GM18507 (cell line): ENCODE results near the gene LOXL1.
"Not testable (repeated sequence)": the region's sequence is repeated elsewhere in the genome, so short reads cannot be mapped to it uniquely, and the experiment has no call there.

Source experiments
- DNase-seq: peaks from one replicate; pipeline ENCODE4 v3.0.0; 2011; ENCODE audit warnings: low read depth; ENCODE audit not compliant: insufficient read length; ENCODE audit errors: extremely low spot score
- FAIRE-seq: peaks from 2 replicates; lab custom pipeline; 2011; peaks lifted over from hg19 to GRCh38; lab: Jason Lieb, UNC

Gene LOXL1

GRCh38 chr15:73950479-73950830 is 24.2 kb downstream of the LOXL1 start:
- no peak for FAIRE-seq
- DNase-seq = no peak

- DNase-seq (peak; percentile 54), FAIRE-seq (peak; percentile 67)
These were observed 24.7 kb downstream of the LOXL1 start for GRCh38 chr15:73950831-73951561.

DNA sequence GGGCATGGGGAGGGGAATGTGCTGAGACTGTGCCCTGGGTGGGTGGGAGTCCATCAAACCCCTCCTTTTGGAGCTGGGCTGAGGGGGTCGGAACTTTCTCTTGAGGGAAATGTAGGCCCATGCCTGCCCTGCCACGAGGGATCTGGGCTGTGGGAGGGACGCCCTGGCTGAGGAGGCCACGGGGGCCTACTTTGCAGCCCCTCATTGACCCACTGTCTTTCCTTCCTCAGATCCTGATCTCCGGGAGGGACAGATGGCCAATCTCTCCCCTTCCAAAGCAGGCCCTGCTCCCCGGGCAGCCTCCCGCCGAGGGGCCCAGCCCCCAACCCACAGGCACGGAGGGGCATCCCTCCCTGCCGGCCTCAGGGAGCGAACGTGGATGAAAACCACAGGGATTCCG is 25.3 kb downstream of the LOXL1 start:
- FAIRE-seq = no peak

DNA sequence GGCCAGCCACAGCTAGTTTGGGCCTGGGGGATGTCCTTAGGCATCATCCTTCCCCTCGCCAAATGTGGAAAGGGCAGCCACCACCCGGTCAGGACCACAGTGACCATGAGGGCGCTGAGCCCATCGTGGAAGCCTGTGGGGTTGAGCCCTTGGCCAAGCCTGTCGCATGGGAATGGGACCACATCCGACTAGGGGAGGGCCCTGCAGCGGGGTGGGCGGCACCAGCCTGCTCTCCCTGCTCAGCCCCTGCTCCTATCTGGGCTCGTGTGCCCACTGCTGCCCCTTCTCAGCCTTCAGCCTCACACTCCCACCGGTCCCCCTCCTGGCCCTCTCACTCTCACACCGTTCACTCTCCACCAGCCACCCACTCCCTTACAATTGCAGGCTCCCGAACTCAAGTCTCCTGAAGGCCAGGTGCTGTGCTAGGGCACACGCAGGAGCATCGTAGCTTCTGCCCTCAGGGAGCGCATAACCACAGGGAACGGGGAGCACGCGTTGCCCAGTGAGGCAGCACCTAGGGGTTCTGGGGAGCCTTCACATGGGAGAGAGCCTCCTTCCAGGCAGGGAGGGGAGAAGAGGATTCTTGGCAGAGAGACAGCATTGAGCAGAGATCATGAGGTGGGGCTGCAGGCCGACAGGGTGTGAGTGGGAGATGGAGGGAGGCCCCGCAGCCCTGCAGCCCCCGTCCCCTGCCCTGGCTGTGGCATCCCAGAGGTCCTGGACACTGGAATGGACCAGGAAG is 26.1 kb downstream of the LOXL1 start:
- FAIRE-seq = no peak
- DNase-seq = no peak

More for the DNA sequence above, 25.3 kb downstream of the LOXL1 start:
- DNase-seq = no peak

DNA sequence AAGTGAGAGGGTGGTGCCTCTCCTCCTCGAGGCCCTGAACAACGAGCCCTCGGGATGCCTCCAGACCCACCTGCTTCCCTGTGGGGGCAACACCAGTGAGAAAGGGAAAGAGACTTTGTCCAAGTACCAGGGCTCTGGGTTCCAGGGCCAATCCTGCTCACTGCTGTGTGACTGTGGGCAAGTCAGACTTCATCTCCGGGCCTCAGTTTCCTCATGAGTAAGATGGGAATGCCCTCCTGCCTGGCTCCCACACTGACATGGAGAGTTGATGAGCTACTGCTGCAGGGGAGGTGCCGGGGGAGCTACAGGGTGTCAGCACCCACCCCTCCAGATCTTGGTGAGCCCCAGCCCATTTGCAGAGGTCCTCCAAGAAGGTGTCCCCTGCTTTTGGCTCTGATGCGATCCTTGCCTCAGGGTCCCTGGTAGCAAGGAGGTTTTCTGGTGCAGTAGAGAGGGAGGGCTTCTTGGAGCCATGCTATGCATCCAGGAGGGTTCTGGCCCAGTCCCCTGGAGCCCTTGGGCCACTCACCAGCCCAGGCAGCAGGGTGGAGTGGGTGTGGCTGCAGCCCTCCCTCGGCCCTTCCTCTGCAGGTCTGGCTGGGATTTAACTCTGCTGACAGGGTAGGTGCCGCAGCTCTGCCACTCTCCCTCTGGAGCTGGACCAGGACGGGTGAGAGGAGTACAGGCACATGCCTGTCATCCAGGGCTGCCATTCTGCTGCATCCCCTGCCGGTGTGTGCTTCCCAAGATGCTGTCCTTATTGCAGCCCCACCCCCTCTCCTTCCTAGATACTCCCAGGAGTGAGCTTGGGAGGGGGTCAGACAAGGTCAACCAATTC is 26.9 kb downstream of the LOXL1 start:
- DNase-seq (no peak), FAIRE-seq (no peak)

DNA sequence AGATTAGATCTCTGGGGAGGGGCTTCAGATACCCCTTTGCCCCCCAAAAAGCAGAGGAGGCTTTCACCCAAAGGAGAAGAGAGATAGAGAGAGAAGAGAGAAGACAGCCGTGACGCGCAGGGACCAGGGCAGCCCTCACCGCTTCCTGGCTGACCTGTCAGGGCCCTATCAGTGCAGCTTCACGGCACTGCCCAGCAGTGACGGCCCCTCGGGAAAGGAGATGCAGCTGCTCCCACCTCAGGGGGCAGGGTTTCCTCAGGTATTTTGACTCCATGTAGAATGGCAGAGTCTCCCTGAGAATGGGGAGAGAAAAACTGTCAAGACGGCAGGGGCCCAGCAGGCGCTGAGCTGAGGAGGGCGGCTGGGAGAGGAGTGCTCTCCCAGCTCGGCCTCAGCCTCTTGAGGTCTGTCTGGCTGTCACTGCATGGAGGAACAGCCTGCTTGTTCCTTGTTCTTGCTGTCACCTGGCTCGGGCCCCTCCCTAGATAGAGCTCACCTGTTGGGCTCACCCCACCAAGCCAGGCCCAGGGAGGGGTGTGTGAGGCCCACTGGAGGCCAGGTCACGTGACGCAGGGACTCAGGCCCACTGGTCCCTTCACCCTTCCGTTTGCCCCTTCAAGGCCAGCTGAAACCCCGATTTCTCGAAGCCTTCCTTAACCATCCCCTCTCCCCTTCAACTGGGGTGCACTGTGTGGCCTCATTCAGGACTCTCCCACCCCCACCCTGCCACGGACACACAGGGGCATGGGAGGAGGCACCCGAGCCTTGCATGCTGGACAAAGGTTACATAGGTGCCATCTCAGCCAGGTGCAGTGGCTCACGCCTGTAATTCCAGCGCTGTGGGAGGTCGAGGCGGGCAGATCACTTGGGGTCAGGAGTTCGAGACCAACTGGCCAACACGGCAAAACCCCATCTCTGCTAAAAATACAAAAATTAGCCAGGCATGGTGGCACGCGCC is 28.2 kb downstream of the LOXL1 start:
- DNase-seq (no peak), FAIRE-seq (no peak)

DNA sequence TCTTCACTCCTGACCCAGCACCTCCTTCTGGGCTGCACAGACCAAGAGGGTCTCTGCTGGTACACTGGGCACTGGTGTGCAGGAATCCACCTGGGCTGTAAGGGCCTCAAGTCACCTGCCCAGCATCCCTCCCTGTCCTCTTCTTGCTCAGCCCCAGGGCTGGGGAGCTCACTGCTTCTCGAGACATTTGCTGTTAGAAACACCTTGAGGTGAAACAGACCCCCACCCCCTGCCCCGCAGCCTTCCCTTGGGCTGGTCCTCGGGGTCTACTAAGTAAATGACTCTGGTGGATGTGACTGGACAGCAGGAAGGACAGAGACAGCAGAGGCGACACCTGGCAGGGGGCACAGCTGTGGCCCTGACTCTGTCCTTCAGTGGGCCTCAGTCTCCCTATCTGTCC is 29.1 kb downstream of the LOXL1 start:
- no peak for DNase-seq
- FAIRE-seq = no peak

DNA sequence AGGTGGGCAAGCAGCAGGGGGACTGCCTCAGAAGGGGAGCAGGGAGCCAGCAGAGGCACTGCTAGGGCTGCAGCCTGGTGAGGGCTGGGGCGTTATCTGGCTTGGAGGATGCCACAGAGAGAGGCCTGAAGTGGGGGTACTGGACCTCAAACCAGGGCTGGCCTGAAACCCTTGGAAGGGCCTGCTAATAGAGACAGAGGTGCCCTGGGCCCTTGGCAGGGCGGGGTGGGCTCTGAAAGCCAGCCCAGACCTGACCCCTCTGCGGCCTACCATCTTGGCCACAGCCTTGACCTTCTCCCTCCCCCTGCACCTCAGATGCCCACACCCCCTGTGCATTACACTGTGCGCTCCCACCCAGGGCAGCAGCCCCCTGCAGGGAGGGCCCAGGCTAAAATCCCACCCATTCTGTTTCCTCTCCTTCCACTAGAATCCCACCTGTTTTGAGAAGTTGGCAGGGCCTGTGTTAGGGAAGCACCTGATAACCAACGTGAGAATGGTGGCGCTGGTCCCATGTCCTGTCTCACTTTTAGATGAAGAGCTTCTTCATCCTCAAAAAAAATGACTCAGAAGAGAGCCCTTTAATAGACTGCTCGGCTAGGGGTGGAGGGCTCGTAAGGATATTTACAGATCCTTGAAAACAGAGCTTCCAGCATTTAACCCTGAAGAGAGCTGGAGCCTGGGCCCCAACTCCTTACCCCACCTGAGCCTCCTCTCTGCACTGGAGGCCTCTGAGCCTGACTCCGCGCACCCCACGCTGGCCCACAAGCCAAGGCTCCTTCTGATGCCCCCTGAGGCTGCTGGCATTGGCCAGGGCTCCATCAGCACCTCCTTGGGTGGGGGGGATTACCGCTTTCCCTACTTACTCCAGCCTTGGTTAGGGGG is 29.8 kb downstream of the LOXL1 start:
- DNase-seq (no peak), FAIRE-seq (no peak)

DNA sequence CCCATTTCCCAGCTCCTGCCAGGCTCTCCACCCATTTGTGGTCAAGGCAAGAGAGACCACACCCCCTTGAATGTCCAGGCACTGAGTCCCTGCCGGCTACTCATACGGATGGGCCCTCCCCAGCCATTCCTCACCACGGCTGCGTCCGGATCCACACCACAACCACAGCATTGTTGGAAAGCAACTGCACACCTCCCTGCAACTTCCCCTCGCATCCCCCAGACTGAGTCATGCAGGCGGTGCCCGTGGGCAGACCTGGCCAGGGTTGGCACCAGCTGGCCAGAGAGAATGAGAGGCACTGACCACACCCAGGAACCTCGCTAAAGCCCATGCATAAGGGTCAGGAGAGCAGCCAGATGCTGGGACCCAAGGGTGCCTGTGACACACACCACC is 30.5 kb downstream of the LOXL1 start:
- FAIRE-seq (no peak), DNase-seq (no peak)

DNA sequence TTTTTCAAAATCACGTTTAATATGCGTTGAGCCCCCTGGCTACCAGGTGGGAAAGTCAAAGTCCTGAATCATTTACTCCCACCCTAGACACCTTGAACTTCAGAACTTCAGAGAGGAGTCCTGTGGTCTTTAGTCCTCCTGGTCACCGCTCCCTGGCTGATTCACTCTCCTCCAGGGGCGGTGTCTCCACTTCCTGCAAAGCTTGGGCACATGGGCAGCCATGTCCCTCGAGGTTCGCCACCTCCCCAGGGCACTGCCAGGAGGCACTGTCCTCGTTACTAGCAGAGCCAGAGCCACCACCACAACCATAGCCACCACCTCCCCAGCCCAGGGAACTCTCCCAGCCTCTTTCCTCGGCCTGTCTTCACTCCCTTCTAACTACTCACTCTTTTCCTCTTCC is 31.0 kb downstream of the LOXL1 start:
- DNase-seq (no peak), FAIRE-seq (no peak)

GRCh38 chr15:73957785-73958184 is 31.5 kb downstream of the LOXL1 start:
- FAIRE-seq = no peak
- DNase-seq = no peak

- FAIRE-seq (no peak), DNase-seq (no peak)
These were observed 32.8 kb downstream of the LOXL1 start for GRCh38 chr15:73959012-73959581.

DNA sequence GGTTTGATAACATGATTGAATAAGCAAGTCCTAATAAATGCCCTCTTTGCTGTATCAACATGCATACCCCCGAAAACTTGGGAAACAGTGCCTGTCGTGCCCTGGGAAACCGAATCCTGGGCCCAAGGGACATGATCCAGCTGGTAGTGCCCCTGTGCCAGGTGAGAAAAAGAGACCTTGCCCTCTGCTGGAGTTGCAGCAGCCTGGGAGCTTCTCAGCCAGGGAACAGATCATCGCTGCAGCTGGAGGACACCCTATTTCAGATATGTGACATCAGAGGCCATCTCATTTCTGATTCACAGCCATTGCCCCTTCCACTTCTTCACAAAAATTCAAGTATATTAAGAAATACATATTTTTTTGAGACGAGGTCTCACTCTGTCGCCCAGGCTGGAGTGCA is 33.5 kb downstream of the LOXL1 start:
- no peak for DNase-seq
- no peak for FAIRE-seq

DNA sequence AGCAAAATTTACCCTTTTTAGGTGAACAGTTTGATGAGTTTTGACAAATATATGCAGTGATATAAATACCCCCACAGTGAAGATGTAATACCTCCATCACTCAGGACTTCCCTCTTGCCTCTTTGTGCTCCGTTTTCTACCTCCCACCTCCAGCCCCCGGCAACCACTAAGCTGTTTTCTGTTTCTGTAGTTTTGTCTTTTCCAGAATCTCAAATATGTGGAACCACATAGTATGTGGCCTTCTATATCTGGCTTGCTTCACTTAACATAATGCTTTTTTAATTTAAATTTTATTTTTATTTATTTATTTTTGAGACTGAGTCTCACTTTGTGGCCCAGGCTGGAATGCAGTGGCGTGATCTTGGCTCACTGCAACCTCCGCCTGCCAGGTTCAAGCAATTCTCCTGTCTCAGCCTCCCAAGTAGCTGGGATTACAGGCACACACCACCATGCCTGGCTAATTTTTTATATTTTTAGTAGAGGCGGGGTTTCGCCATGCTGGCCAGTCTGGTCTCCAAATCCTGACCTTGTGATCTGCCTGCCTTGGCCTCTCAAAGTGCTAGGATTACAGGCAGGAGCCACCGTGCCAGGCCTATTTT is 34.3 kb downstream of the LOXL1 start:
- not testable (repeated sequence) for DNase-seq, FAIRE-seq

DNA sequence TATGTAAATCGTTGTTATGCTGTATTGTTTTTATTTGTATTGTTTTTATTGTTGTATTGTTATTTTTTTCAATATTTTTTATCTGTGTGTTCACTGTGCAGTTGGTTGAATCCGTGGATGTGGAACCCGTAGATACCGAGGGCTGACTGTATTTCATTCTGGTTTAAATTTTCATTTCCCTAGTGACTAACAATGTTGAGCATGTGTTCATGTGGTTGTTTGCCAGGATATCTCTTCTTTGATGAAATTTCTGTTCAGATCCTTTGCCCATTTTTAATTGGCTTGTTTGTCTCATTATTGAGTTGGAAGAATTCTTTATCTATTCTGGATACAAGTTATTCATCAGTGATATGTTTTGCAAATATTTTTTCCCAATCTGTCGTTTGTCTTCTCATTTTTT is 36.2 kb downstream of the LOXL1 start:
- DNase-seq (no peak), FAIRE-seq (no peak)

DNA sequence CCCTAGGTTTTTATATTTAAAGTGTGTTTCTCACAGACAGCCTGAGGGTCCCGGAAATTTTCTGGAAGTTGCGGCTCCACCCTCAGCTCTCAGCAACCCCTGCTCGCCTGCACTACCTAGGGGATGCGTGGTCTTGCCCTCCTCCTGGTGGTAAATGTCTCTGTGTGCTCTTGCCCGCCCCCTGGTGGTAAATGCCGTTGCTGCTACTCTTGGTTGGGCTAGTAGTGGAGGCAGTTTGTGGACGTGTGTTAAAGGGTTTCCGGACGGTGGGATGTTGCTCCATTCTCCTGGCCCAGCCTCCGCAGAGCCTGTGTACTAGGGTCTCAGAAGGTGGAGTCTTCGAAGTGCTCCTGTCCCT is 38.5 kb downstream of the LOXL1 start:
- FAIRE-seq = peak; percentile 80
- DNase-seq = peak; percentile 56

- no peak for DNase-seq
- FAIRE-seq = peak; percentile 42
These were observed 39.0 kb downstream of the LOXL1 start for GRCh38 chr15:73965094-73965757.
